Effector CD4-positive, alpha-beta T cell (primary cell): ENCODE measurements around the gene MYMK.

ENCODE experiments used
- DNase-seq: peaks from one replicate; pipeline ENCODE4 v3.0.0-alpha.2; 2020

The MYMK gene

GRCh38 chr9:133477992-133478850 lies 46.5 kb downstream of the MYMK start:
- no peak for DNase-seq

GRCh38 chr9:133477461-133477860 lies 47.3 kb downstream of the MYMK start:
- no peak for DNase-seq

- DNase-seq = no peak
Observed at GRCh38 chr9:133476941-133477340, 47.8 kb downstream of the MYMK start.

GRCh38 chr9:133476036-133476931 lies 48.5 kb downstream of the MYMK start:
- DNase-seq = no peak

- DNase-seq = no peak
Observed at GRCh38 chr9:133475292-133476012, 49.3 kb downstream of the MYMK start.

GRCh38 chr9:133474853-133475252 lies 49.9 kb downstream of the MYMK start:
- DNase-seq = no peak

- no peak for DNase-seq
Observed at GRCh38 chr9:133474215-133474614, 50.5 kb downstream of the MYMK start.

- no peak for DNase-seq
Observed at GRCh38 chr9:133473743-133474142, 51.0 kb downstream of the MYMK start.

- no peak for DNase-seq
Observed at GRCh38 chr9:133472753-133473378, 51.9 kb downstream of the MYMK start.

GRCh38 chr9:133472277-133472645 lies 52.5 kb downstream of the MYMK start:
- no peak for DNase-seq

GRCh38 chr9:133471551-133472276 lies 53.0 kb downstream of the MYMK start:
- no peak for DNase-seq

- no peak for DNase-seq
Observed at GRCh38 chr9:133470988-133471387, 53.8 kb downstream of the MYMK start.

- no peak for DNase-seq
Observed at GRCh38 chr9:133470427-133470924, 54.3 kb downstream of the MYMK start.

- no peak for DNase-seq
Observed at GRCh38 chr9:133468777-133469421, 55.9 kb downstream of the MYMK start.

- no peak for DNase-seq
Observed at GRCh38 chr9:133468374-133468773, 56.4 kb downstream of the MYMK start.

- DNase-seq = no peak
Observed at GRCh38 chr9:133467101-133467500, 57.7 kb downstream of the MYMK start.

- no peak for DNase-seq
Observed at GRCh38 chr9:133465984-133466383, 58.8 kb downstream of the MYMK start.

GRCh38 chr9:133464638-133465037 lies 60.1 kb downstream of the MYMK start:
- DNase-seq = no peak
